HG03060 (cell line): ENCODE results near the gene SIRPA.

Experiments used
- ATAC-seq: cut with Tn5 transposase; IDR thresholded peaks from one replicate; pipeline ENCODE4 v1.9.1; 2021; ENCODE audit warnings: low read depth, moderate number of reproducible peaks; ENCODE audit not compliant: unreplicated experiment

SIRPA gene

GRCh38 chr20:1945134-1945618 is 50.0 kb downstream of the SIRPA start:
- no peak for ATAC-seq

DNA sequence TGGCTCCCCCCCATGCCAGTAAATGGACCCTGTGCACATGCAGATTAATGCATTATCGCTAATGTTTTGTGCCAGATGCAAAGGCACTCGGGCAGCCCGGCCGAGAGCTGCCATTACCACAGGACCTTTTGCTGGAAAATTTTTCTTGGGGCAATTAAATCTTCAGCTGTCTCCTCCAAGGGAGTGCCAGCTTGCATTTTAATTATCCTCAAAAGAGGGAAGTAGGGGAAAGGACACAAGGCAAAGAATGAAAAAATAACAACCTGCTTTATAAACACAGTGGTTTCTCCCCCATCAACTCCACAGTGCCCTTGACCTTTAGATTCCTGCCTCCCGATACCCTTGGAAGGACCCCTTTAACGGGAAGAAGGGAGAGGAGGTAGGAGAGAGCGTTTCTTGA is 50.5 kb downstream of the SIRPA start:
- ATAC-seq, result no peak

GRCh38 chr20:1946442-1946761 is 51.2 kb downstream of the SIRPA start:
- no peak for ATAC-seq

DNA sequence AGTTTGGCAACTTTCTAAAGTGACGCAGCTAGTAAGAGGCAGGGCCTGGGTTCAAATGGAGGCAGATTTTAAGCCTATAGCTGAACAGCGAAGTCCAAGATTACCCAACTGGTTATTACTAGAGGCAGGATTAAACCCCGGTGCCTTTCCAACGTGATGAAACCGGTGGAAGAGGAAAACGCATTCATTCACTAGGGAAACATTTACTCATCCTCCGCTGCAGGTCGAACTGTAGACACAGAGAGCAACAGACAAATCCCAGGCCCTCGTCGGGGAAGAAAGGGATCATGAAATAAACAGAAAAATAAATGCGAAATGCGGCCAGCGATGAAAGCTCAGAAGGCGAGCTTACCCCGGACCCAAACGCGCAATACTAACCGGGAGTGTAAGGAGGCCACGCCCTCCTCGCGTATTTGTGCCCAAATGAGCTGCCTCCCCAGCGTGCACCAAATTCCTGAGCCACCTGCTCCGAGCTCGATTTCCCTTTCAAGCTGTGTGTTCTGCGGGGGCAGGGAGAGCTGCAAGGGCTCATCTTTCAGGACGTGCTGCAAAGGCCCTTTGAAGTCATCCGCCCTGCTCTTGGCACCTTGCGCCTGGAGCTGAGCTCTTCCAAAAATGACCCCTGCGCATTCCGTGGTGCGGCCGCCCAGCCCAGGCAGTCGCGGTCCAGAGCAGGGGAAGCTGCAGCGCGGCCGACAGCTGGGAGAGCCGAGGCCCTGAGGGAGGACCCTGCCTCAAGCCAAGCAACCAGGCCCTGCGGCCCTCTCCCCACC is 51.7 kb downstream of the SIRPA start:
- ATAC-seq, result no peak

DNA sequence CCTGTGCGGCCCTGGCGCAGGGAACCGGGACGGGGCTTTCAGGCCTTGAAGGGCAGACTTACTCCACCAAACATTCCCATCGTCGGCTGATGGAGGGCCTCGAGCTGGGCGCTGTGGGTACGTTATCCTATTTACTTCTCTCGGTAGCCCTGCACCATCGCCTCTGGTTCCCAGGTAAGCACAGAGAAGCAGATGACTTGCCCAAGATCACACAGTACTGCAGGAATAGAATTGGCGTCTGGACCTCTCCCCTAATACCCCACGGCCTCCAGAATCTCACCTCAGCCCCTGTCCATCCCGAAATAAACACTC is 52.3 kb downstream of the SIRPA start:
- ATAC-seq, result no peak

DNA sequence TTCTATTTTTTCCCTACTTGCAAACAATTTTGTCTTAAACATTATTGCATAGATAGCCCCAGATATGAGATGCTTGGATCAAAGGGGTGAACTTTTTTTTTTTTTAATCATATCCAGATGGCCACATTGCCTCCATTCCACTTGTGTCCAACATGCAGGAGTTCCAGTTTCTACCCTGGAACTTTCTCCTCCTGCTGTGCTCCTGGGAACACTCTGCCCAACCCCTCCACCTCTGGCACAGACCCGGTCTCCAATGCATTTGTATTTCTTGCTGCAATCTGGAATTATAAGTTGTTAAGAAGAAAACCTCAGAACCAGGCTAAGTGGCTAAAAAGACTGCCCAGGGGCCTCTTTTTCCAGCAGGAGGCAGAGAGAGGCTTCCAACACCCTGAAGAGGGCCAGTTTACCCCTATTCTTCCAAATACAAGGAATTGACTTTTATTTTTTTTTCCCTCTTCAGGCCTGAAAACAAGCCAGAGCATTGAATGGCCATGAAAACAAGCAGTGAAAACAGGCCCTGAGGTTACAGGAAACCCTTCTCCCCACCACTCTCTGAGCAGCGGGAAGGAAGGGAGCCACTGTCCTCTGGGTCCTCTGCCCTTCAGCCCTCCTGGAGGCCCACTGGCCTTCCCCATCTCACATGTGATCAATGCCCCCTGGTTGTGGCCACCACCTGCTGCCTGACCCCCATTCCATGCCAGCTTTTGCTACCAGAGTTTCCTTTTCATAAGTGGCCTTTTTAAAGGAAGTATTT is 54.3 kb downstream of the SIRPA start:
- no peak for ATAC-seq

GRCh38 chr20:1950836-1951235 is 55.6 kb downstream of the SIRPA start:
- ATAC-seq, result no peak

GRCh38 chr20:1951436-1952115 is 56.4 kb downstream of the SIRPA start:
- no peak for ATAC-seq

- no peak for ATAC-seq
These were observed 57.7 kb downstream of the SIRPA start for GRCh38 chr20:1952737-1953530.

DNA sequence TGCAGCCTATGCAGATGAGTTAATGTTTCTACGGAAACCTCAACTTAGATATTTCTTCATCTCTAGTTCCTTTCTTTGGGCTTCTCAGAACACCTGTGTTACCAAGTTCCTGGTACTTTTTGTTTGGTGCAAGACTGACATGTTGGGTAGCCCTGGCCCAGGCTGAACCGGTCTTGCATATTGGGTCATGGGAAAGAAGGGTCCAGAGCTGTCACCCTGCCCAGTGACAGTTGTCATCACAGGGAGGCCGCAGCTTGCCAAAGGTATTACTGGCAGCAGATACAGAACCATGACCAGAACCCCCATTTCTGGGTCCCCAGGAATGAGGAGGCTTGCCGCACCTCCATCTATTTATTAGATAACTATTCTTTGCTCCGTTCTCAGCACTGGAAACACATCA is 58.4 kb downstream of the SIRPA start:
- no peak for ATAC-seq

- ATAC-seq, result no peak
These were observed 60.0 kb downstream of the SIRPA start for GRCh38 chr20:1955217-1955616.

DNA sequence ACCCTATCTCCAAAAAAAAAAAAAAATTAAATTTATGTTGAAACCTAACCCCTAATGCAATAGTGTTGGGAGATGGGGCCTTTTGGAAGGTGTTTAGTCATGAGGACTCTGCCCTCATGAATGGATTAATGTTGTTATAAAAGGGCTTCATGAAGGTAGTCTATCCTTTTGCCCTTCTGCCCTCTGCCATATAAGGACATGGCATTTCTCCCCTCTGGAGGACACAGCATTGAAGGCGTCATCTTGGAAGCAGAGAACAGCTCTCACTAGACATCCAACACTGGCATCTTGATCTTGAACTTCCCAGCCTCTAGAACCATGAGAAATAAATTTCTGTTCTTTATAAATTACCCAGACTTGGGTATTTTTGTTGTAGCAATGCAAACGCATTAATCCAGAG is 63.2 kb downstream of the SIRPA start:
- no peak for ATAC-seq

DNA sequence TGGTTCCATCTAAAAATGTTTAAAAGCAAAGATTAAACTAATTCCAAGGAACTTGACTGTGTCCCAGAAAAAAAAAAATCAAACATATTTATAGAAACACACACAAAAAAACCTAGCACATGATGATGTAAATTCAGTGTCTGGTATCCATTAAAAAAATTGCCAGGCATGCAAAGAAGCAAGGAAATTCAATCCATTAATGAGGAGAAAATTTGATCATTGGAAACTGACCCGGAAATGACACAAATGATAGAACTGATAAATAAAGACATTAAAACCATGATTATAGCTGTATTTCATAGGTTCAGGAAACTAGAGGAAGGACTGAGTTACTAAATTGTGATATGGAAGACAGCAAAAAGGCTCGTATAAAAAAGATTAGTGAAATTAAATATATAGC is 63.9 kb downstream of the SIRPA start:
- ATAC-seq, result no peak

GRCh38 chr20:1961374-1961773 is 66.2 kb downstream of the SIRPA start:
- ATAC-seq, result no peak

GRCh38 chr20:1964061-1964460 is 68.9 kb downstream of the SIRPA start:
- no peak for ATAC-seq

DNA sequence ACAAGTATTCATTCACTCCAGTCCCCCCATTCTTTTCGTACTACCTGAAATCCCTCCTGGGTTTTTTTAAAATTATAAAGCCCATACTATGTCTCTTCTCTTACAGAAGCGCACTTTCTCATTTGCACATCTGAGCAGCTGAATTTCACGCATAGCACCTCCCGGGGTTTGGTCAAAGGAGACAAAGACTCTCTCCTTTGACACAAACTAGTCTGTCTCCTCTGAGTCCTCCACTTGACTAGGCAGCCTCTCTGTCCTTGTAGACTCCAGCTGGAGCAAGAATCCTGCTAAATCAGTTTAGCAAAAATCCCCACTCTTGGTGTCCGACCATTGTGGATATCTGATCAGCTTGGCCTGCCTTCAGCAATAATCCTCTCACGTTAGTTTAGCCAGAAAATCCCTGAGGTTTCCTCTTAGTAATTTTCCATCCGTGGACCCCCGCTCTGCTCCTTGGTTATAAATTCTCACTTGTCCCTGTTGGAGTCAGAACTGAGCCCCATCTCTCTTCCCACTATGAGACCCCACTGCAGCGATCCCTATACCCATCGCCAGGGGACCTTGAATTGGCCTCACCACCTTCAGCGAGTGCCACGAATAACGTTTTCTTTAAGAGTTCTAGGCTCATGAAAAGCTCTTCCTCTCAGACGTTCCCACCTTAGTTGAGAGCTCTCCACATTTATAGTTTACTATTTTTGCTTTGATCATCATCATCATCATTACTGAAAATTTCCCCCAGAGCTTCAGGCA is 69.6 kb downstream of the SIRPA start:
- ATAC-seq, result no peak

- ATAC-seq, result no peak
These were observed 70.5 kb downstream of the SIRPA start for GRCh38 chr20:1965520-1966351.

GRCh38 chr20:1968964-1969363 is 73.8 kb downstream of the SIRPA start:
- ATAC-seq, result no peak

- ATAC-seq, result no peak
These were observed 76.8 kb downstream of the SIRPA start for GRCh38 chr20:1971893-1972586.
